ENCODE results near the gene PITX3. TPM values are rescaled to one million over a fixed set of nuclear protein-coding genes. Genes with fewer than 3 reads are reported as not detected.

Gene PITX3
- total RNA-seq, 1 donor from 2014 or later, result 2.7 TPM

- H3K4me3 ChIP-seq (ENCODE audit: low read depth, low read length), result no peak overlapping the region
- TF ChIP-seq, protein P1, sequence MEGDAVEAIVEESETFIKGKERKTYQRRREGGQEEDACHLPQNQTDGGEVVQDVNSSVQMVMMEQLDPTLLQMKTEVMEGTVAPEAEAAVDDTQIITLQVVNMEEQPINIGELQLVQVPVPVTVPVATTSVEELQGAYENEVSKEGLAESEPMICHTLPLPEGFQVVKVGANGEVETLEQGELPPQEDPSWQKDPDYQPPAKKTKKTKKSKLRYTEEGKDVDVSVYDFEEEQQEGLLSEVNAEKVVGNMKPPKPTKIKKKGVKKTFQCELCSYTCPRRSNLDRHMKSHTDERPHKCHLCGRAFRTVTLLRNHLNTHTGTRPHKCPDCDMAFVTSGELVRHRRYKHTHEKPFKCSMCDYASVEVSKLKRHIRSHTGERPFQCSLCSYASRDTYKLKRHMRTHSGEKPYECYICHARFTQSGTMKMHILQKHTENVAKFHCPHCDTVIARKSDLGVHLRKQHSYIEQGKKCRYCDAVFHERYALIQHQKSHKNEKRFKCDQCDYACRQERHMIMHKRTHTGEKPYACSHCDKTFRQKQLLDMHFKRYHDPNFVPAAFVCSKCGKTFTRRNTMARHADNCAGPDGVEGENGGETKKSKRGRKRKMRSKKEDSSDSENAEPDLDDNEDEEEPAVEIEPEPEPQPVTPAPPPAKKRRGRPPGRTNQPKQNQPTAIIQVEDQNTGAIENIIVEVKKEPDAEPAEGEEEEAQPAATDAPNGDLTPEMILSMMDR (conservative IDR thresholded peaks at IDR 0.05; ENCODE audit: low read depth, low read length), result no peak
- DNase-seq (ENCODE audit: low read depth), result no peak
Observed at GRCh38 chr10:102185272-102185671, 56.0 kb downstream of the PITX3 start.

GRCh38 chr10:102184606-102185005 lies 56.7 kb downstream of the PITX3 start:
- TF ChIP-seq, protein P1 (conservative IDR thresholded peaks at IDR 0.05; ENCODE audit: low read depth, low read length), result no peak
- DNase-seq (ENCODE audit: low read depth), result no peak
- no peak overlapping the region for H3K4me3 ChIP-seq (ENCODE audit: low read depth, low read length)

Other genes starting within 250 kb of the PITX3 start
- gene ARMH3, start 185.3 kb downstream of the PITX3 start, total RNA-seq, result 6.6 and 9.5 TPM in 2 replicates
- gene HPS6, start 176.2 kb downstream of the PITX3 start, total RNA-seq, result 47.6 and 52.6 TPM in 2 replicates
- 24.5 and 29.5 TPM in 2 replicates for gene LDB1, start 121.1 kb downstream of the PITX3 start, total RNA-seq
- 21.4 and 35.5 TPM in 2 replicates for gene PPRC1, start 108.5 kb downstream of the PITX3 start, total RNA-seq
- 100 and 130 TPM in 2 replicates for gene NOLC1, start 89.1 kb downstream of the PITX3 start, total RNA-seq
- 0.06 and 0.07 TPM in 2 replicates for gene ELOVL3, start 15.2 kb downstream of the PITX3 start, total RNA-seq
- 30.7 and 36.3 TPM in 2 replicates for gene GBF1, start 4.0 kb upstream of the PITX3 start, total RNA-seq
- gene NFKB2, start 154.2 kb upstream of the PITX3 start, total RNA-seq, result 73.9 and 84.9 TPM in 2 replicates
- gene PSD, start 177.3 kb upstream of the PITX3 start, total RNA-seq, result 0.43 and 0.52 TPM in 2 replicates
- 23.8 and 34.6 TPM in 2 replicates for gene FBXL15, start 179.3 kb upstream of the PITX3 start, total RNA-seq
- 77.8 and 98.5 TPM in 2 replicates for gene CUEDC2, start 191.1 kb upstream of the PITX3 start, total RNA-seq
- gene C10orf95, start 210.0 kb upstream of the PITX3 start, total RNA-seq, result 2.2 and 10.3 TPM in 2 replicates